ENCODE measurements around the gene PAPOLA. TPM values are rescaled to one million over a fixed set of nuclear protein-coding genes. Genes with fewer than 3 reads are reported as not detected.

Gene PAPOLA
- total and polyA plus RNA-seq, 2 of the 4 experiments (the other 2 are of a cell fraction), result 73.8 to 128 TPM

DNA sequence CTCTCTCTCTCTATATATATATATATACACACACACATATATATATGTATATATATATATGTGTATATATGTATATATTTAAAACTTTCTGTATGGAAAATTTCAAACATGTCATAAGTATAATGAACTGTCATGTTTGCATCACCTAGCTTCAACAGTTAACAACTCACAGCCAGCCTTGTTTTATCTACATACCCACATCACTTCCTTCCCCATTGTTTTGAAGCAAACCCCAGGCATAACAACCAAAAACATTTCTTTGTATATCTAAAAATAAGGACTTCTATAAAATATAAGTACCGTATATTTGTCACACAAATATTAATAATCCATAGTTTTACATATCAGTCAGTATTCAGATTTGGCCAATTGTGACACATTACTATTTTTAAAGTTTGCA lies 57.4 kb downstream of the PAPOLA start:
- TF ChIP-seq RCOR1 (IDR thresholded peaks at IDR 0.05; ENCODE audit: insufficient replicate concordance, low read length) (no peak), NFE2L2 (IDR thresholded peaks at IDR 0.05; ENCODE audit: low read depth, low read length) (no peak), RFX5 (IDR thresholded peaks at IDR 0.05; ENCODE audit: low read depth, low read length) (no peak), CEBPB (IDR thresholded peaks at IDR 0.05; ENCODE audit: low read depth, low read length) (no peak), MAZ (IDR thresholded peaks at IDR 0.05; ENCODE audit: borderline replicate concordance, low read depth, low read length) (no peak), MXI1 (IDR thresholded peaks at IDR 0.05; ENCODE audit: borderline replicate concordance, low read depth, low read length) (no peak), POLR2A (IDR thresholded peaks at IDR 0.05; ENCODE audit: low read depth, low read length) (no peak), BHLHE40 (IDR thresholded peaks at IDR 0.05; ENCODE audit: low read depth, low read length) (no peak), CHD1 (IDR thresholded peaks at IDR 0.05; ENCODE audit: low read depth, low read length) (no peak), SMC3 (IDR thresholded peaks at IDR 0.05; ENCODE audit: low read depth, low read length) (no peak), RAD21 (IDR thresholded peaks at IDR 0.05; ENCODE audit: low read length) (no peak), MAFK (IDR thresholded peaks at IDR 0.05; ENCODE audit: low read depth, low read length) (no peak), FOS (IDR thresholded peaks at IDR 0.05; ENCODE audit: low read depth, low read length) (no peak)
- TF ChIP-seq, protein P1, sequence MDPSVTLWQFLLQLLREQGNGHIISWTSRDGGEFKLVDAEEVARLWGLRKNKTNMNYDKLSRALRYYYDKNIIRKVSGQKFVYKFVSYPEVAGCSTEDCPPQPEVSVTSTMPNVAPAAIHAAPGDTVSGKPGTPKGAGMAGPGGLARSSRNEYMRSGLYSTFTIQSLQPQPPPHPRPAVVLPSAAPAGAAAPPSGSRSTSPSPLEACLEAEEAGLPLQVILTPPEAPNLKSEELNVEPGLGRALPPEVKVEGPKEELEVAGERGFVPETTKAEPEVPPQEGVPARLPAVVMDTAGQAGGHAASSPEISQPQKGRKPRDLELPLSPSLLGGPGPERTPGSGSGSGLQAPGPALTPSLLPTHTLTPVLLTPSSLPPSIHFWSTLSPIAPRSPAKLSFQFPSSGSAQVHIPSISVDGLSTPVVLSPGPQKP (IDR thresholded peaks at IDR 0.05; ENCODE audit: borderline replicate concordance, low read depth, low read length), result no peak
- TF ChIP-seq, protein P2, sequence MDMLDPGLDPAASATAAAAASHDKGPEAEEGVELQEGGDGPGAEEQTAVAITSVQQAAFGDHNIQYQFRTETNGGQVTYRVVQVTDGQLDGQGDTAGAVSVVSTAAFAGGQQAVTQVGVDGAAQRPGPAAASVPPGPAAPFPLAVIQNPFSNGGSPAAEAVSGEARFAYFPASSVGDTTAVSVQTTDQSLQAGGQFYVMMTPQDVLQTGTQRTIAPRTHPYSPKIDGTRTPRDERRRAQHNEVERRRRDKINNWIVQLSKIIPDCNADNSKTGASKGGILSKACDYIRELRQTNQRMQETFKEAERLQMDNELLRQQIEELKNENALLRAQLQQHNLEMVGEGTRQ (IDR thresholded peaks at IDR 0.05; ENCODE audit: low read depth, low read length), result no peak
- TF ChIP-seq, protein P3, sequence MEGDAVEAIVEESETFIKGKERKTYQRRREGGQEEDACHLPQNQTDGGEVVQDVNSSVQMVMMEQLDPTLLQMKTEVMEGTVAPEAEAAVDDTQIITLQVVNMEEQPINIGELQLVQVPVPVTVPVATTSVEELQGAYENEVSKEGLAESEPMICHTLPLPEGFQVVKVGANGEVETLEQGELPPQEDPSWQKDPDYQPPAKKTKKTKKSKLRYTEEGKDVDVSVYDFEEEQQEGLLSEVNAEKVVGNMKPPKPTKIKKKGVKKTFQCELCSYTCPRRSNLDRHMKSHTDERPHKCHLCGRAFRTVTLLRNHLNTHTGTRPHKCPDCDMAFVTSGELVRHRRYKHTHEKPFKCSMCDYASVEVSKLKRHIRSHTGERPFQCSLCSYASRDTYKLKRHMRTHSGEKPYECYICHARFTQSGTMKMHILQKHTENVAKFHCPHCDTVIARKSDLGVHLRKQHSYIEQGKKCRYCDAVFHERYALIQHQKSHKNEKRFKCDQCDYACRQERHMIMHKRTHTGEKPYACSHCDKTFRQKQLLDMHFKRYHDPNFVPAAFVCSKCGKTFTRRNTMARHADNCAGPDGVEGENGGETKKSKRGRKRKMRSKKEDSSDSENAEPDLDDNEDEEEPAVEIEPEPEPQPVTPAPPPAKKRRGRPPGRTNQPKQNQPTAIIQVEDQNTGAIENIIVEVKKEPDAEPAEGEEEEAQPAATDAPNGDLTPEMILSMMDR (conservative IDR thresholded peaks at IDR 0.05; ENCODE audit: low read depth, low read length), result no peak
- Histone ChIP-seq H4K91ac (ENCODE audit: insufficient read depth, low read depth, low read length) (no peak overlapping the region), H3K4me1 (ENCODE audit: control insufficient read depth, insufficient read depth, low read length) (no peaks in the 10 kb centered on the region), H2AK5ac (ENCODE audit: low read depth, low read length) (no peak overlapping the region), H2BK20ac (ENCODE audit: low read depth, low read length) (no peak overlapping the region), H2BK120ac (ENCODE audit: low read depth, low read length) (no peak overlapping the region), H4K5ac (ENCODE audit: low read depth, low read length) (no peak overlapping the region), H2AFZ (replicated peaks; ENCODE audit: low read length, poor library complexity) (no peak overlapping the region), H3K4ac (ENCODE audit: low read depth, low read length) (no peak overlapping the region), H3K14ac (replicated peaks; ENCODE audit: low read depth, low read length) (no peak overlapping the region), H3K79me1 (ENCODE audit: low read depth in 1 of 2, low read length in 2 of 2) (no peaks in the 10 kb centered on the region), H3K36me3 (ENCODE audit: control insufficient read depth, insufficient read depth, low read length) (peaks cover 16% of the 10 kb centered on the region), H3K18ac (ENCODE audit: low read depth, low read length) (no peak overlapping the region), H3K9me3 (ENCODE audit: control insufficient read depth, insufficient read depth, low read length) (no peaks in the 10 kb centered on the region), H4K20me1 (ENCODE audit: insufficient read depth, low read length) (no peaks in the 10 kb centered on the region), H3K9me1 (ENCODE audit: insufficient read depth, low read length) (no peaks in the 10 kb centered on the region), H3K23ac (ENCODE audit: low read depth, low read length) (no peak overlapping the region), H3K4me3 (ENCODE audit: insufficient read depth, low read depth, low read length) (no peak overlapping the region), H3K4me2 (ENCODE audit: low read depth, low read length) (no peak overlapping the region), H3K27ac (ENCODE audit: insufficient read depth, low read length) (no peak overlapping the region), H3K27me3 (ENCODE audit: control insufficient read depth, insufficient read depth, low read length) (no peaks in the 10 kb centered on the region), H2BK15ac (ENCODE audit: low read depth, low read length) (no peak overlapping the region), H3K9ac (ENCODE audit: low read depth, low read length) (no peak overlapping the region), H3K56ac (ENCODE audit: extremely low read depth, insufficient read depth, low read length) (no peak overlapping the region), H2AK9ac (replicated peaks; ENCODE audit: low read depth, low read length, poor library complexity) (no peak overlapping the region), H4K8ac (ENCODE audit: low read depth in 2 of 2, low read length in 2 of 2) (no peak overlapping the region), H2BK5ac (ENCODE audit: low read depth, low read length, poor library complexity, severe bottlenecking) (no peak overlapping the region)
- in situ Hi-C loops (cut with MboI; ENCODE audit: low sequenced_read_pairs), result no loop called here
- DNase-seq (no peak), ATAC-seq (ENCODE audit: low read depth) (no peak)
- ChIA-PET CTCF (no interaction called here), POLR2A (ENCODE audit: unreplicated experiment) (interaction anchor here (0.6 kb wide), 1 partner anchor 8 kb away, joined by 3 read pairs; no protein-coding TSS in a partner anchor)
- WGBS, 2 experiments (ENCODE audit: extremely low coverage in 2 of 2, insufficient read length in 1 of 2), result no CpG with 5 or more reads among the region's 1 CpG
- intact Hi-C loops (cut with micrococcal nuclease), result no loop called here
- no TSS peak for BruUV-seq (replicated peaks)
- dilution Hi-C loops (cut with HindIII; ENCODE audit: low sequenced_read_pairs, unreplicated experiment), result no loop called here

Data from IMR-90 (cell line).